ENCODE data around the gene RC3H1. TPM values are rescaled to one million over a fixed set of nuclear protein-coding genes. Genes with fewer than 3 reads are reported as not detected.
A peak's percentile ranks its signal among the peaks of the same experiment; 100 is the strongest.

RC3H1 gene
- total and polyA plus RNA-seq, 9 of the 15 experiments (the other 6 are each of a cell fraction or from before 2014, with no cell fraction given): 2.4 to 31.7 (median 12.4) TPM

DNA sequence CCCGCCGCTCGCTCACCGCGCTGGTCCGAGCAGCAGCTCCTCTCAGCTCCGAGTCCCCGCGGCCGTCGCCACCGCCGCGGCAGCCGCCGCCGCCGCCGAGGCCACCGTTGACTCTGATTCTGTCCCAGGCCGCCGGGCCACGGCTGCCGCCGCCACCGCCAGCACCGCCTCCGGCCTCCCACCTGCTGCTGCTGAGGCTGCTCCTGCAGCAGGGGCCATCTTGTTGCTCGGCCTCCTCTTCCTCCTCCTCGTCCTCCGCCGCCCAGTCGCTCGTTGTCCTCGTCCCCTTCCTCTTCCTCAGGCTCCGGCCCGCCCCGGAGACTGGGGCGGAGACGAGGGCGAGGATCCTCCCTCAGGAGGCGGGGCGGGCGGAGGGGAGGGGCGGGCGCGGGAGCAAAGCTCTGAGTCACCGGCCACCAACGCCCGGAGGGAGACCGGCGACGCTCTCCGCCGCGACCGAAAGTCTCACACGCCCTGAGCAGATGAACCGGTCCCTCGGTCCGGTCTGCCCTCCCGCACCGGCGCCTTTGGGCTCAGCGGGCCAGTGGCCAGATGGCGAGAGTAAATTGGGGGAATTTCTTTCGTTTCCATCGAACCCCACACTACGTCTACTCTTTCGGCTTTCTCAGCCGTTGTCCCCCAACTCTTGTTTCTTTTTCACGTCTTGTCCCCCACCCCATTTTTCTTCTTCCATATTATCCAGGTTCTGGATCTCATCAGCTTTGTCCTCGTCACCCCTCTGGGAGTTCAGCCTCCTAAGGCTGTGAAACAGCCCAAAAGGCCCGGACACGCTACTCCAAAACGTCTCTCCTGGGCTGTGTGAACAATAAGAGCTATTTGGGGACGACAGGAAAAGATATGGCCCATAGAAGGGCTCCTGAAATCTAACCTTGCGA is at the start of gene RC3H1 (continued):
- TF ChIP-seq USF1 (CRISPR knock-in tag; IDR thresholded peaks at IDR 0.05): no peak
- TF ChIP-seq, protein P1, sequence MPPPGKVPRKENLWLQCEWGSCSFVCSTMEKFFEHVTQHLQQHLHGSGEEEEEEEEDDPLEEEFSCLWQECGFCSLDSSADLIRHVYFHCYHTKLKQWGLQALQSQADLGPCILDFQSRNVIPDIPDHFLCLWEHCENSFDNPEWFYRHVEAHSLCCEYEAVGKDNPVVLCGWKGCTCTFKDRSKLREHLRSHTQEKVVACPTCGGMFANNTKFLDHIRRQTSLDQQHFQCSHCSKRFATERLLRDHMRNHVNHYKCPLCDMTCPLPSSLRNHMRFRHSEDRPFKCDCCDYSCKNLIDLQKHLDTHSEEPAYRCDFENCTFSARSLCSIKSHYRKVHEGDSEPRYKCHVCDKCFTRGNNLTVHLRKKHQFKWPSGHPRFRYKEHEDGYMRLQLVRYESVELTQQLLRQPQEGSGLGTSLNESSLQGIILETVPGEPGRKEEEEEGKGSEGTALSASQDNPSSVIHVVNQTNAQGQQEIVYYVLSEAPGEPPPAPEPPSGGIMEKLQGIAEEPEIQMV (tag; conservative IDR thresholded peaks at IDR 0.05; ENCODE audit: low read depth): no peak
- TF ChIP-seq BRCA1 (IDR thresholded peaks at IDR 0.05): no peak
- TF ChIP-seq BRCA1 (CRISPR knock-in tag; IDR thresholded peaks at IDR 0.05): no peak
- no peak for TF ChIP-seq KLF13 (tag; IDR thresholded peaks at IDR 0.05; ENCODE audit: borderline replicate concordance, low read depth)
- peak; percentile 63 for TF ChIP-seq NEUROD1 (IDR thresholded peaks at IDR 0.05; ENCODE audit: borderline replicate concordance, low read depth, low read length, partially characterized antibody)
- TF ChIP-seq MAZ (CRISPR knock-in tag; conservative IDR thresholded peaks at IDR 0.05 in 1 of 2, IDR thresholded peaks at IDR 0.05 in 1 of 2): peak; percentile 71 to 92; a peak in 3 of 4 replicates
- no peak for TF ChIP-seq NCOA4 (IDR thresholded peaks at IDR 0.05; ENCODE audit: partially characterized antibody)
- no peak for TF ChIP-seq CTCF (IDR thresholded peaks at IDR 0.05 in 2 of 3, conservative IDR thresholded peaks at IDR 0.05 in 1 of 3; ENCODE audit: insufficient read depth in 2 of 3, low read depth in 1 of 3, low read length in 3 of 3)
- peak; percentile 83 for TF ChIP-seq SMARCE1 (IDR thresholded peaks at IDR 0.05)
- peak; percentile 68 to 76; a peak in 3 of 4 replicates for TF ChIP-seq NONO (IDR thresholded peaks at IDR 0.05; ENCODE audit: low read depth in 2 of 2, low read length in 1 of 2)
- TF ChIP-seq ZBTB2 (IDR thresholded peaks at IDR 0.05): peak; percentile 90
- TF ChIP-seq ZNF699 (CRISPR knock-in tag; IDR thresholded peaks at IDR 0.05; ENCODE audit: insufficient replicate concordance): no peak
- no peak for TF ChIP-seq ZNF830 (CRISPR knock-in tag; IDR thresholded peaks at IDR 0.05)
- peak; percentile 80 for TF ChIP-seq CREB1 (IDR thresholded peaks at IDR 0.05)
- peak; percentile 51; the same call in 1 of the 2 replicates for TF ChIP-seq CREB1 (CRISPR knock-in tag; IDR thresholded peaks at IDR 0.05)
- no peak for TF ChIP-seq CBFA2T3 (IDR thresholded peaks at IDR 0.05)
- no peak for TF ChIP-seq TRIM28 (IDR thresholded peaks at IDR 0.05)
- TF ChIP-seq CCAR2 (IDR thresholded peaks at IDR 0.05; ENCODE audit: low read depth, low read length): no peak
- TF ChIP-seq, protein P2, sequence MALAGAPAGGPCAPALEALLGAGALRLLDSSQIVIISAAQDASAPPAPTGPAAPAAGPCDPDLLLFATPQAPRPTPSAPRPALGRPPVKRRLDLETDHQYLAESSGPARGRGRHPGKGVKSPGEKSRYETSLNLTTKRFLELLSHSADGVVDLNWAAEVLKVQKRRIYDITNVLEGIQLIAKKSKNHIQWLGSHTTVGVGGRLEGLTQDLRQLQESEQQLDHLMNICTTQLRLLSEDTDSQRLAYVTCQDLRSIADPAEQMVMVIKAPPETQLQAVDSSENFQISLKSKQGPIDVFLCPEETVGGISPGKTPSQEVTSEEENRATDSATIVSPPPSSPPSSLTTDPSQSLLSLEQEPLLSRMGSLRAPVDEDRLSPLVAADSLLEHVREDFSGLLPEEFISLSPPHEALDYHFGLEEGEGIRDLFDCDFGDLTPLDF (CRISPR knock-in tag; IDR thresholded peaks at IDR 0.05): no peak
- TF ChIP-seq EHMT2 (IDR thresholded peaks at IDR 0.05): no peak

Measured in K562 (cell line).